Measurements from ENCODE around the gene ERC2.

The ERC2 gene

DNA sequence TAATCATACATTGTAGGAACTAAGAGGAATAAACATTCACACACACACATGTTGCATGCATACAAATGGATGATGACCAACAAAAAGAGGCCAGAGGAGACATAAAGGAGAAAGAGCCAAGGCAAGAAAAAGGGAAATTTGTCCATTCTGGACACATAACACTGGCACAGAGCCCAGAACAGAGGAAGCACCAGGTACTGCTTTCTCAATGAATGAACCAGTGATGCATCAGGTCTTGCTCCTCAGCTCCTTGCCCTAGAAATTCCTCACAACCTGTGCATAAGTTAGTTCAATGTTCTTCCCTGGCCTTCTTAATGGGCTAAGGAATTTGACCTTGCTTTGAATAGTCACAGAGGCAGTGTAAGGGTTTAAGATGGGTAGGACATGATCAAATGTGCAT, 270.3 kb downstream of the ERC2 start:
- Histone ChIP-seq H3K4me3 (ENCODE audit: low read depth in 1 of 2, low read length in 2 of 2) (no peak overlapping the region), H3K4me1 (ENCODE audit: insufficient read depth, low read length) (no peaks in the 10 kb centered on the region), H3K9me3 (ENCODE audit: low read length) (no peaks in the 10 kb centered on the region), H3K9ac (ENCODE audit: low read length) (no peak overlapping the region), H3K36me3 (ENCODE audit: insufficient read depth, low read length) (no peaks in the 10 kb centered on the region), H3K27me3 (ENCODE audit: control insufficient read depth in 1 of 2, insufficient read depth in 2 of 2, low read length in 2 of 2) (no peaks in the 10 kb centered on the region), H3K27ac (ENCODE audit: low read depth, low read length) (no peak overlapping the region)

DNA sequence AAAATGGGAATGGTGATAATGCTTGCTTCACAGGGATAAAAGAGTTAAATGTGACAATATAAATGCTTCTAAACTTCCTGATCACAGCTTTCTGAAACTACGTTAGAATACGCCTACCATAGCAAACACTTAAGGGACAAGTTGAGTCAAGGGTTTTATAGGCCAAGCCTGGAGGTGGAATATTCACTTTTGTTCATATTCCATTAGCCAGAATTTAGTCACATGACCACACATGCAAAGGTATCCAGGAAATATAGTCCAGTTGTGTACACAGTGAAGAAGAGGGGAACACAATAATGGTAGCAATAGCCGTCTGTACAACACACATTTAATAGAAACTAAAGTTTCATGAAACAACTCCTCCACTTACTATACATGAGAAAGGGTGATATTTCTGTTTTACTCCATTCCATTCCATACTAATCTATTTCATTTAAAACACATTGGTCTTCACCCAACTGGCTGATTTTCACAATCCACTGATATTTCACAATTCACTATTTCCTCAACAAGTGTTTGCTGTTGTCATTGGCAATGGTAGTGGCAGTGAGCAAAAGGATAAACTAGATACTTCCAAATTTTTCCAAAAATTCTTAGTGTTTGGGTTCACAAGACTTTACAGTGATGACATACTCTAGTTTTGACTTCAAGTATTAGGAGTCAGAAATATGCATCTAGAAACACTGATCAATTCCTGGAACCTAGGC, 270.9 kb downstream of the ERC2 start:
- no peaks in the 10 kb centered on the region for H3K27me3 ChIP-seq (ENCODE audit: control insufficient read depth in 1 of 2, insufficient read depth in 2 of 2, low read length in 2 of 2)
- H3K27ac ChIP-seq (ENCODE audit: low read depth, low read length), result no peak overlapping the region
- no peaks in the 10 kb centered on the region for H3K9me3 ChIP-seq (ENCODE audit: low read length)

DNA sequence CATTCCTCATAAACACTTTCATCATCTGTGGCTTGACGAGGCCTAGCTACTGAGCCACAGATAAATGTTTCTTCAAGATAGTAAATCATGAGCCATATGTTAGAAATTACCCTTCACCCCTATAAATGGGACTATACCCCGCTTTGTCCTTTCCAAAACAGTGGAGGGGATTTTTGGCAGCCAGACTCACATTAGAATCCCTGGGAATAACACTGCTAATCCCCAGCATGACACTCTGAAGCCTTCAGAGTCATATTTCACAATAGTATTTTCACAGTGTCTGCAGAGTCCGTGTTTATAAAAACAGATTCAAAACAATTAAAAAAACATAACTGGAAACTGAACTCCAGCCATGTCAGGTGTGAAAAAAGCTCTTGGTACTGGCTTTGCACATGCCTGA, 271.6 kb downstream of the ERC2 start:
- Histone ChIP-seq H3K27ac (ENCODE audit: low read depth, low read length) (no peak overlapping the region), H3K27me3 (ENCODE audit: control insufficient read depth in 1 of 2, insufficient read depth in 2 of 2, low read length in 2 of 2) (no peaks in the 10 kb centered on the region), H3K9ac (ENCODE audit: low read length) (no peak overlapping the region), H3K4me3 (ENCODE audit: low read depth in 1 of 2, low read length in 2 of 2) (no peak overlapping the region), H3K36me3 (ENCODE audit: insufficient read depth, low read length) (no peaks in the 10 kb centered on the region), H3K4me1 (ENCODE audit: insufficient read depth, low read length) (no peaks in the 10 kb centered on the region), H3K9me3 (ENCODE audit: low read length) (no peaks in the 10 kb centered on the region)

More for the DNA sequence above, 270.9 kb downstream of the ERC2 start:
- Histone ChIP-seq H3K9ac (ENCODE audit: low read length) (no peak overlapping the region), H3K36me3 (ENCODE audit: insufficient read depth, low read length) (no peaks in the 10 kb centered on the region), H3K4me1 (ENCODE audit: insufficient read depth, low read length) (no peaks in the 10 kb centered on the region), H3K4me3 (ENCODE audit: low read depth in 1 of 2, low read length in 2 of 2) (no peak overlapping the region)

DNA sequence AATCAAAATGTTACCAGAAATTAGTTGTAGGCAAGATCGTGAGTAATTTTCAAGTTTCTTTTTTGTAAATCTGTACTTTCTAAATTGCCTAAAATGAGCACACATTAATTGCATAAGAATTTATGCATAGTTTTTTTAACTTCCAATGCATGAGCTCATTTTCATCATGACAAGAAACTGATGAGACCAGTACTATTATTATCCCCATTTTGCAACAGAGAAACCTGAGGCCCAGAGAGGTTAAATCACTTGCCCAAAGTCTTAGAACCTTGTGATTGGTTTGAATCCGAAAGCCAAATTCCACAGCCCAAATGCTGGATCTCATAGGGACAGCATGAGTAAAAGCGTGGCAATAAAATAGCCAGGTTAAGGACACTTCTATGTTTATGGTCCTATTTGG, 274.7 kb downstream of the ERC2 start:
- Histone ChIP-seq H3K27me3 (ENCODE audit: control insufficient read depth in 1 of 2, insufficient read depth in 2 of 2, low read length in 2 of 2) (no peaks in the 10 kb centered on the region), H3K27ac (ENCODE audit: low read depth, low read length) (no peak overlapping the region), H3K4me3 (ENCODE audit: low read depth in 1 of 2, low read length in 2 of 2) (no peak overlapping the region), H3K9ac (ENCODE audit: low read length) (no peak overlapping the region), H3K36me3 (ENCODE audit: insufficient read depth, low read length) (no peaks in the 10 kb centered on the region), H3K4me1 (ENCODE audit: insufficient read depth, low read length) (no peaks in the 10 kb centered on the region), H3K9me3 (ENCODE audit: low read length) (no peaks in the 10 kb centered on the region)

DNA sequence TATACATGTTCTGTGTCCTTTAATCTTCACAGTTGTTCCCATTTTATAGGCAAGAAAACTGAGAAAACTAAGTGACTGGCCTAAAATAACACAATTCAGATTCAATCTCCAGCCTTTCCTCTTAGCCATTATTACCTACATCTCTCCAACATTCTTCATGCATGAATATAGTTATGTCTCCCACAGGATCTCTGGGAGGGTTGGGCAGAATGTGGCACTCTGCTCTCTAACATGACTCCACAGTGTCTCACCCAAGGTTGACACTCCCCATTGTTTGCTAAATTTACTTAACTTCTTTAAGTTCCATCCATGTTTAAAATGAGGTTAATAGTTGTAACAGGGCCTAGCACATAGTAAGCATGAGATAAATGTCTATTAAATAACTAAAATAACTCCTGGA, 276.3 kb downstream of the ERC2 start:
- Histone ChIP-seq H3K4me3 (ENCODE audit: low read depth in 1 of 2, low read length in 2 of 2) (no peak overlapping the region), H3K4me1 (ENCODE audit: insufficient read depth, low read length) (no peaks in the 10 kb centered on the region), H3K27me3 (ENCODE audit: control insufficient read depth in 1 of 2, insufficient read depth in 2 of 2, low read length in 2 of 2) (no peaks in the 10 kb centered on the region), H3K9me3 (ENCODE audit: low read length) (no peaks in the 10 kb centered on the region), H3K27ac (ENCODE audit: low read depth, low read length) (no peak overlapping the region), H3K9ac (ENCODE audit: low read length) (no peak overlapping the region), H3K36me3 (ENCODE audit: insufficient read depth, low read length) (no peaks in the 10 kb centered on the region)

DNA sequence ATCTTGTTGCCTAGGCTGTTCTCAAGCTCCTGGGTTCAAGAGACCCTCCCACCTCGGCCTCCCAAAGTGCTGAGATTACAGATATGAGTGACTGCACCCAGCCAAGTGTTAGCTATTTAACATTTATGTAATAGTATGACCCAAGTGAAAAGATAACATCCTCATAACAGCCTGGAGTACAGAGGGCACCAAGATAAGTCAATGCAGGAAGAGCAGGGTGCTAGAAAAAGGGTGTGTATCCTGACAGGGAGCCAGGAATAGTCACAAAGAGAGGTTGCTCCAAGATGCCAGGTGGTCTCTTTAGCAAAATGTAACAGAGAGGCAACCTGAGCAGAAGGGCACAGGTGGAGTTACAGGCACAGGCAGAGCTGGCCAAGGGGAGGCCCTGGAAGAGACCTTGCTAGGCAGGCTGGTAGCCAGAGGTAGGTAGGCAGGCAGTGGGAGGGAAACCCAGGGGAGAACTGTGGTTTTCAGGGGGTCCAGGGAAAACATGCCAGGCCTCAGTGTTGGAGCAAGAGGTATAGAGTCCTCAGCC, 277.4 kb downstream of the ERC2 start:
- Histone ChIP-seq H3K27me3 (ENCODE audit: control insufficient read depth in 1 of 2, insufficient read depth in 2 of 2, low read length in 2 of 2) (no peaks in the 10 kb centered on the region), H3K9me3 (ENCODE audit: low read length) (no peaks in the 10 kb centered on the region), H3K4me1 (ENCODE audit: insufficient read depth, low read length) (no peaks in the 10 kb centered on the region), H3K36me3 (ENCODE audit: insufficient read depth, low read length) (no peaks in the 10 kb centered on the region), H3K27ac (ENCODE audit: low read depth, low read length) (no peak overlapping the region), H3K9ac (ENCODE audit: low read length) (no peak overlapping the region), H3K4me3 (ENCODE audit: low read depth in 1 of 2, low read length in 2 of 2) (no peak overlapping the region)

DNA sequence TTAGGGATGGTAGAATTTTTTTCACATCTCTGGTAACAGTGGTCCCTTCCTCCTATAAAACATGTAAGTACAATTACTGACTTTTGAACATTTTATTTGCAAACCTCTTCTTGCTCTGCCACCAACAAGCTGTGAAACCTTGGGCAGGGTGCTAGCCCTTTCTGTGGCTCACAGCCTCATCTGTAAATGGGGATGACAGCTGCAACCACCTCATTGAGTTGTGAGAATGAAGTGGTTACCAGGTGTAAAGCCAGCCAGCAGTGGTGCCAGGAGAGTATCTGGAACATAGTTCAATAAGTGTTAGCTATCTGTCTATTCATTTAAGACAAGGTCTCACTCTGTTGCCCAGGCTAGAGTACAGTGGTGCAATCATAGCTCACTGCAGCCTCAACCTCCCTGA, 278.1 kb downstream of the ERC2 start:
- H3K9me3 ChIP-seq (ENCODE audit: low read length), result no peaks in the 10 kb centered on the region
- no peak overlapping the region for H3K9ac ChIP-seq (ENCODE audit: low read length)
- no peak overlapping the region for H3K27ac ChIP-seq (ENCODE audit: low read depth, low read length)
- H3K4me1 ChIP-seq (ENCODE audit: insufficient read depth, low read length), result no peaks in the 10 kb centered on the region
- no peaks in the 10 kb centered on the region for H3K36me3 ChIP-seq (ENCODE audit: insufficient read depth, low read length)
- H3K4me3 ChIP-seq (ENCODE audit: low read depth in 1 of 2, low read length in 2 of 2), result no peak overlapping the region
- no peaks in the 10 kb centered on the region for H3K27me3 ChIP-seq (ENCODE audit: control insufficient read depth in 1 of 2, insufficient read depth in 2 of 2, low read length in 2 of 2)

DNA sequence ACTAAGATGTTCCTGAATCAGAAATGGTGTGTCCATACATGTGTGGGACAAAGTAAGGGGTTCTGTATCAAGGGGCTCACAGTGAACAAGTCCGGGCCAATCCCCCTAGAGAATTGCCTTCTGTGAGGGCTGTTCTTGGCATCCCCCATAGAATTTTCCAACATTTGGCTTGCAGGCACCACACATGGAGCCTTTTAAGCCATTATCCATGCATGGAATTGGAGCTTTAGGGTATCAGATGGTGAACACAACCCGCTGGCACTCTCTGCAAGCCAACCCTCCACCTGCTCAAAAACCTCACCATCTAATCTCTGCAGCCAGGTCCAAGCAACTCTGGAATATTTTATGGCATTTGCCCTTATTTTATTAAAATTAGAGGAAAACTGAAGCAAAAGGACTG, 278.7 kb downstream of the ERC2 start:
- Histone ChIP-seq H3K36me3 (ENCODE audit: insufficient read depth, low read length) (no peaks in the 10 kb centered on the region), H3K27ac (ENCODE audit: low read depth, low read length) (no peak overlapping the region), H3K27me3 (ENCODE audit: control insufficient read depth in 1 of 2, insufficient read depth in 2 of 2, low read length in 2 of 2) (no peaks in the 10 kb centered on the region), H3K4me1 (ENCODE audit: insufficient read depth, low read length) (no peaks in the 10 kb centered on the region), H3K4me3 (ENCODE audit: low read depth in 1 of 2, low read length in 2 of 2) (no peak overlapping the region), H3K9me3 (ENCODE audit: low read length) (no peaks in the 10 kb centered on the region), H3K9ac (ENCODE audit: low read length) (no peak overlapping the region)

DNA sequence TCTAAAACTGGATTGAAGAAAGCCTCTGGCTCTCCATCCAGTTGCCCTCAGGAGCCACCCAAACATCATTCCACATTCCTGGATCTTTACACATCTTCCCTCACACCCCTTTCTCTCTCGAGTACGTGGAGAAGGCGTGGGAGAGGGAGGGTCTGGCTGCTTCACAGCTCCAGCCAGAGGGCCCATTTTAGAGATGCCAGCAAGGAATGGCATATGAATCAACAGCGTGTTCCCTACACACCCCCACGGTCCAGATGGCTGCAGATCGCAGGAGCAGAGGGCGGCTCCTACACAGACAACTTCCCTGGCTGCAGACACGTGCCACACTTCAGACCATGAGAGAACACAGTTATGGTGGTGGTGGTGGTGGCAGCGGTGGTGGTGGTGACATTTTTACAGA, 280.1 kb downstream of the ERC2 start:
- Histone ChIP-seq H3K9me3 (ENCODE audit: low read length) (no peaks in the 10 kb centered on the region), H3K9ac (ENCODE audit: low read length) (no peak overlapping the region), H3K36me3 (ENCODE audit: insufficient read depth, low read length) (no peaks in the 10 kb centered on the region), H3K4me3 (ENCODE audit: low read depth in 1 of 2, low read length in 2 of 2) (no peak overlapping the region), H3K4me1 (ENCODE audit: insufficient read depth, low read length) (no peaks in the 10 kb centered on the region), H3K27ac (ENCODE audit: low read depth, low read length) (no peak overlapping the region), H3K27me3 (ENCODE audit: control insufficient read depth in 1 of 2, insufficient read depth in 2 of 2, low read length in 2 of 2) (no peaks in the 10 kb centered on the region)

DNA sequence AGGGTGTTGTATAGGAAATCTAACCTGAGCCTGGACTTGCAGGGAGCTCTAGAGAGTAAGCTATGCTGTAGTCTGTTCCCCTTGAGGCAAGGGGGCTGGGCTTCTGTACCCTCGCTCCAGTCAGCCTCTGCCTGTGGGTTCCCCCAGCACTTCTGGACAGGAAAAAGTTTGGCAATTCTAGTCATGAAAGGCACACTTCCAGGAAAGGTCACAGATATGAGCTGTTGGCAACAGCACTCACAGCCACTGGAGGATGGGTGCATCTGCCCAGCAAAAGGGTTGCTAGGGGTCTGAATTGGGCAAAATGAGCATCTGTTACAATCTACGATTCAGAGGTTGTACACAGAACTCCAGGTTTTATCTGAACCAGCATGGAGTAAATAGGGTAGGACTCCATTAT, 281.2 kb downstream of the ERC2 start:
- Histone ChIP-seq H3K9ac (ENCODE audit: low read length) (no peak overlapping the region), H3K27ac (ENCODE audit: low read depth, low read length) (no peak overlapping the region)

DNA sequence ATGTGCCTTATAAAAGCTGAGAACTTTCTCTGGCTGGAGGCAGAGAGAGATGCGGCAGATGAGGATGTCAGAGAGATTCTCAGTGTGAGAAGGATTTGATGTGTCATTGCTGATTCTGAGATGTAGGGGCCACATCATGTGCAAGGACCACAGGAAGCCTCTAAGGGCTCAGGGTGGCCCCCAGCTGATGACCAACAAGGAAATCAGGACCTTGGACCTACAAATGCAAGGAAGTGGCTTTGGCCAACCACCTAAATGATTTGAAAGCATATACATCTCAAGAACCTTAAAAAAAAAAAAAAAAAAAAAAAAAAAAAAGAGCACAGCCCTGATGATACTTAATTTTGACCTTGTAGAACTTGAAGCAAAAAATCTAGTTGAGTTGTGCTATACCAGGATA, 282.4 kb downstream of the ERC2 start:
- Histone ChIP-seq H3K27ac (ENCODE audit: low read depth, low read length) (no peak overlapping the region), H3K9me3 (ENCODE audit: low read length) (no peaks in the 10 kb centered on the region), H3K27me3 (ENCODE audit: control insufficient read depth in 1 of 2, insufficient read depth in 2 of 2, low read length in 2 of 2) (no peaks in the 10 kb centered on the region), H3K36me3 (ENCODE audit: insufficient read depth, low read length) (no peaks in the 10 kb centered on the region), H3K9ac (ENCODE audit: low read length) (no peak overlapping the region), H3K4me1 (ENCODE audit: insufficient read depth, low read length) (no peaks in the 10 kb centered on the region), H3K4me3 (ENCODE audit: low read depth in 1 of 2, low read length in 2 of 2) (no peak overlapping the region)

More for the DNA sequence above, 281.2 kb downstream of the ERC2 start:
- Histone ChIP-seq H3K27me3 (ENCODE audit: control insufficient read depth in 1 of 2, insufficient read depth in 2 of 2, low read length in 2 of 2) (no peaks in the 10 kb centered on the region), H3K4me3 (ENCODE audit: low read depth in 1 of 2, low read length in 2 of 2) (no peak overlapping the region), H3K4me1 (ENCODE audit: insufficient read depth, low read length) (no peaks in the 10 kb centered on the region), H3K36me3 (ENCODE audit: insufficient read depth, low read length) (no peaks in the 10 kb centered on the region), H3K9me3 (ENCODE audit: low read length) (no peaks in the 10 kb centered on the region)

DNA sequence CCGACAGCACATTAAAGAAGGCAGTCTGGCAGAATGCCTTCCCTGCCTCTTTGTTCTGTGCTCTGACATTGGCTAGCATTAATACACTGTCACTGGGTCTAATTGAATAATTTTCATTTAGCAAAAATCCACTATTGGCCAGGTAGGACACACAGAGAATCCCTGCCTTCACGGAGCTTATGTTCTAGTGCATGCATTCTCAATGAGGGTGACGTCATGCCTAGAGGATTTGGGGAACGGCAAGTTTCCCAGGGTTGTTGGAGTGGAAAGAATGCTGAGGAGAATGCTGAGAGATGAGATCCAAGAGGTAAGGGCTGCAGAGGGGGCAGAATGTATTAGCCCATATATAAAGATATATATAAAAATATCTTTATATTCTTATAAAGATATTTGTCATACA, 284.7 kb downstream of the ERC2 start:
- Histone ChIP-seq H3K27ac (ENCODE audit: low read depth, low read length) (no peak overlapping the region), H3K9ac (ENCODE audit: low read length) (no peak overlapping the region), H3K4me3 (ENCODE audit: low read depth in 1 of 2, low read length in 2 of 2) (no peak overlapping the region), H3K36me3 (ENCODE audit: insufficient read depth, low read length) (no peaks in the 10 kb centered on the region), H3K27me3 (ENCODE audit: control insufficient read depth in 1 of 2, insufficient read depth in 2 of 2, low read length in 2 of 2) (no peaks in the 10 kb centered on the region), H3K4me1 (ENCODE audit: insufficient read depth, low read length) (no peaks in the 10 kb centered on the region), H3K9me3 (ENCODE audit: low read length) (no peaks in the 10 kb centered on the region)

Data from muscle layer of colon (tissue), 2 donors.